GM12873 (cell line): Measurements from ENCODE around the gene VTCN1.

Experiments used
- TF ChIP-seq, protein P1 (sequence below): IDR thresholded peaks from 2 replicates; pipeline ENCODE4 v1.5.1; 2012; ENCODE audit warnings: low read depth, mild to moderate bottlenecking, moderate library complexity, low read length, control low read depth; ENCODE audit not compliant: insufficient read depth; ENCODE audit errors: missing control alignments

Gene VTCN1

DNA sequence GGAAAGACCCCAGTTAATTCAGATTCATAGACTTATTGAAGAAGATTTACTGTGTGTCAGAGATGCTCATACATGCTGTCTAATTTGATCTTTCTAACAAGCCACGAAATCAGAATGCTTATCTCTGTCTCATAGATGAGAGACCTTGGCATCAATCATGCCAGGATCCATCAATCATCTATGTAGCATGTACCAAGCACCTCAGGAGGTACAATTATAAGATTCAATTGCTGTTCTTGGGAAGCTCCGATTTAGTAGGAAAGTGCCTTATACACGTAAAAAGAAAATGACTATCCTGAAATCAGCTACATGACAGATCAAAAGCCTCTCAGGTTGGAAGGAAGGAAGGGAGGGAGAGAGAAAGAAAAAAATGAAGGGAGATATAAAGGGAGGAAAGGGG, 18.5 kb upstream of the VTCN1 start:
- TF ChIP-seq, protein P1, sequence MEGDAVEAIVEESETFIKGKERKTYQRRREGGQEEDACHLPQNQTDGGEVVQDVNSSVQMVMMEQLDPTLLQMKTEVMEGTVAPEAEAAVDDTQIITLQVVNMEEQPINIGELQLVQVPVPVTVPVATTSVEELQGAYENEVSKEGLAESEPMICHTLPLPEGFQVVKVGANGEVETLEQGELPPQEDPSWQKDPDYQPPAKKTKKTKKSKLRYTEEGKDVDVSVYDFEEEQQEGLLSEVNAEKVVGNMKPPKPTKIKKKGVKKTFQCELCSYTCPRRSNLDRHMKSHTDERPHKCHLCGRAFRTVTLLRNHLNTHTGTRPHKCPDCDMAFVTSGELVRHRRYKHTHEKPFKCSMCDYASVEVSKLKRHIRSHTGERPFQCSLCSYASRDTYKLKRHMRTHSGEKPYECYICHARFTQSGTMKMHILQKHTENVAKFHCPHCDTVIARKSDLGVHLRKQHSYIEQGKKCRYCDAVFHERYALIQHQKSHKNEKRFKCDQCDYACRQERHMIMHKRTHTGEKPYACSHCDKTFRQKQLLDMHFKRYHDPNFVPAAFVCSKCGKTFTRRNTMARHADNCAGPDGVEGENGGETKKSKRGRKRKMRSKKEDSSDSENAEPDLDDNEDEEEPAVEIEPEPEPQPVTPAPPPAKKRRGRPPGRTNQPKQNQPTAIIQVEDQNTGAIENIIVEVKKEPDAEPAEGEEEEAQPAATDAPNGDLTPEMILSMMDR = no peak

DNA sequence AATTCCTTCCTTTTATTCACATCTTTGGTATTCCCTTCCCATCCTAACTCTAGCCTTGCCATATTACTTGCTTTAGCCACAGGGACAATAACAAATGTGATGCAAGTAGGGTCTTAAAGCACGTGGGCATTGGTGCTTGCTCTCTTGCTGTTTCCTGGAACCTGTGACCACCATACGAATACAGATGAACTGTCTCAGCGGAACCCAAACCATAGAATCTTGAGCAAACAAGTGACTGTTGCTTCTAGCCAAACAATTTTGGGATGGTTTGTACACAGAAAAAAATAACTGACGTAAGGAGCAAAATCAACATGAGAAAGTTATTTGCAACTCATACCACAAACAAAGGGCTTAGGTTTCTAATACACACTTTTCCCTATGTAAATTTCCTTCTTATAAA, 15.2 kb upstream of the VTCN1 start:
- TF ChIP-seq, protein P1 = no peak

DNA sequence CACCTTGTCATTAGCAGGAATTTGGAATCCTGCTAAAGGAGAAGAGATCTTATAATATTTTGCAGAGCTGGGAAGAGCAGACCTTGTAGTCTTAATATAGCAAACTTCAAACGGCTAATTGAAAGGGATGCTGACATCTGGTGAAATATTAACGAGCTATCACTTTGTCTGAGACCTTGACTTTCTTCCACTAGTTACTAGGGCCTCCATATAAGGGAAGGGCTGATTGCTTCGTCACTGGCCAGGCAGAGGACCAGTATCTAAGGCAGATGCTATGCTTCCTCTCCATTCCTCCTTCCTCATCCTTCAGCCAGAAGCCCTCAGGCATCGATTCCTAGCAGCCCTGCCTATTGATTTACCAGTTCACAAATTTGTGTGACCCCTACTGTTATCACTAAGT, 6.0 kb upstream of the VTCN1 start:
- TF ChIP-seq, protein P1 = no peak

DNA sequence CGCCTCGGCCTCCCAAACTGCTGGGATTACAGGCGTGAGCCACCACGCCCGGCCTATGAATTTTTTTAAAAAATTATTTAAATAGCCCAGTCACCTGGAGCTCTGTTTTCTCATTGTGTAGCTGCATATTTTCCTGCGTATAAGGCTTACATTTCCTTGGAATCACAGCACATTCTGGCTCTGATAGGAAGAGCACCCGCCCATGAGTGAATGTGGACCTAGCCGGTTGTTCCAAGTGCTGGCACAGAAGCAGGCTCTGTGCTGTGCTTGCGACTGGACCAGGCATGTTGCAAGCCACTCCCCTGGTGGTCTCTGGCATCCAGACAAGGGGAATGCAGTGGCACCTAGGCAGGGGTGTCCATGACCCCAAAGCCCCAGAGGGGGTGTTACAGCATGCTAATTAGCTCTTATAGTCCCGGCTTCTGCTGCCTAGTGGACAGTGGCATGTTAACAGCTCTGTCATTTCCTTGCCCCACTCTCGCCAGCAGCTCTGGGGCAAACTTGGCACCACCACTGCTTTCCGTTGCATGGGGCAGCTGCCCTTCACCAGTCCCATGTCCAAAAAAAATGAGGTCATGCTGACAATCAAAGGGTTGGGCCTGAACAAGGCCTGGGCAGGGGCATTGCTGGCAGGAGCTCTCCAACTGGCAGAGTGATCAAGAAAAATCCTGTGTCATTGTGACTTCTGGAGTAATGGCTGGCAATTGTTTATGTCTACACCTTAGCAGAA, 5.2 kb upstream of the VTCN1 start:
- TF ChIP-seq, protein P1 = no peak

DNA sequence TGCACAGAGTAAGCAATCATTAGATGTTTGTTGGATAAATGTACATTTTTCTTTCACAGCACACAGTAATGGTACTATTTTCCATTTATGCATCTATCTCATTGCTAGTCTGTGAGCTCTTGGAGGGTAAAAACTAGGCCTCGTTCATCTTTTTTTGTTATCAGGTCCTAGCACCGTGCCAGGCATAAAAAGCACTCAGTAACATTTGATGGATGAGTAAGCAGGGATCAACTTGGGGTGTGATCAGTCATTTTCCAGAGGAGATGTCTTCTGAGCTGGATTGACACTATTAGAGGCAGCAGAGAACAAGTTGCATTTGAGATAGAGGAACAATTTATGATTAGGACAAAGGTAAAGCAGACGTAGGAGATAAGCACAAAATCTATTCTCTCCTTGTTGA, 4.3 kb upstream of the VTCN1 start:
- TF ChIP-seq, protein P1 = no peak

DNA sequence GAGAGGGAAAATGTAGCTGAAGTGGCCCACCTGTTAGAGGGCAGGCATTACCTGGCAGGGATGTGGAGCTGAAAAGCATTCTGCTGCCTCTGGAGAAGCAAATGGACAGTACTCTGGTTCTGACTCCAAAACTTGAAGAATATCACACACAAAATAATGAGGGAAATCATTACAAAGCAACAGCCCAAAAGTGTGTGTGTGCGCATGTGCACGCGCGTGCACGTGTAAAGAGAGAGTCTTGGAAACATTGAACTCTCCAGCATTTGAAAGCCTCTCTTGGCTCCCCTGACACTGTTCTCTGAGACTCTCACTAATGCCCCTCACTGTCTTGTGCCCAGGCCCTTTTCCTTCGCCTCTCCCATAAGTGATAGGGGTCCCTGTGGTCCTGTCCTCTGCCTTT, 2.3 kb upstream of the VTCN1 start:
- TF ChIP-seq, protein P1 = no peak

DNA sequence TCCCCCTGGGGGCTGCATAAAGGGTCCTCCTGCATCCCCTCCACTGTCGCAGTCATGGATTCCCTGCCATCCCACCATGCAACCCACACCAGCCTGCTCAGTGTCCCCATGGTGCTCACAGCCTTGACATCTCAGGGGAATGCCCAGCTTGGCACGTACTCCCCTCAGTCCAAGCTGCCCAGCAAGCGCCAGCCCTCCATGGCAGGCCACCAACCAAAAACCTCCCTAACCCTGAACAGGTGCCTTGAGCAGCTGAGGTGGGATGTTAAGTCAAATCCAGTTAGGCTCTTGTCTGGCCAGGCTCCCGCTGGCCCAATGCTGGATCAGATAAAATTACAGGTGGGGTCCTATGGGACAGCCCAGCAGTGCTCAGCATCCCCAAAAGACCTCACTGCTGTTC, 341 bp downstream of the VTCN1 start:
- TF ChIP-seq, protein P1 = no peak
